ENCODE measurements around the gene INHBE. TPM values are rescaled to one million over a fixed set of nuclear protein-coding genes. Genes with fewer than 3 reads are reported as not detected.
A peak's percentile ranks its signal among the peaks of the same experiment; 100 is the strongest.

The INHBE gene
- total and polyA plus RNA-seq, 4 donors = 17.6 to 181 (median 110) TPM

GRCh38 chr12:57452937-57453509 lies 2.1 kb upstream of the INHBE start:
- peak; percentile 80 for DNase-seq (ENCODE audit: low spot score)
- Histone ChIP-seq H3K27me3 (ENCODE audit: control insufficient read depth in 4 of 4, insufficient read depth in 4 of 4, low read length in 3 of 4) (no peaks in the 10 kb centered on the region), H3K36me3 (ENCODE audit: control insufficient read depth in 4 of 4, insufficient read depth in 3 of 4, low read depth in 1 of 4, low read length in 3 of 4) (peaks cover 0 to 3% (median 0%) of the 10 kb centered on the region in 4 donors), H3K9me3 (ENCODE audit: control insufficient read depth in 4 of 4, low read length in 3 of 4) (no peaks in the 10 kb centered on the region), H3K9ac (ENCODE audit: low read depth in 1 of 2, low read length in 2 of 2) (peak overlapping the region; percentile 24 to 35), H3K27ac (ENCODE audit: low read depth in 1 of 2, low read length in 2 of 2) (peak overlapping the region; percentile 92 to 96), H3K4me1 (ENCODE audit: control insufficient read depth in 4 of 4, insufficient read depth in 4 of 4, low read length in 3 of 4) (peaks cover 14 to 61% (median 36%) of the 10 kb centered on the region in 4 donors), H3K4me3 (ENCODE audit: low read depth in 1 of 3, low read length in 3 of 3) (no peak overlapping the region)
- WGBS = 29% methylated on average over 7 of the region's 7 CpGs
- TF ChIP-seq SP1 (IDR thresholded peaks at IDR 0.05) = no peak
- TF ChIP-seq FOXA2 (IDR thresholded peaks at IDR 0.05) = no peak
- no peak for TF ChIP-seq EGR1 (IDR thresholded peaks at IDR 0.05; ENCODE audit: low read depth in 2 of 2)
- peak; percentile 14 to 21 for TF ChIP-seq HNF4A (conservative IDR thresholded peaks at IDR 0.05)
- no peak for TF ChIP-seq GABPA (IDR thresholded peaks at IDR 0.05 in 1 of 2, conservative IDR thresholded peaks at IDR 0.05 in 1 of 2)
- peak; percentile 2 for TF ChIP-seq HNF4G (IDR thresholded peaks at IDR 0.05)
- peak; percentile 95 for TF ChIP-seq CTCF (IDR thresholded peaks at IDR 0.05; ENCODE audit: low read depth, low read length, missing input control)
- TF ChIP-seq RAD21 (IDR thresholded peaks at IDR 0.05) = peak; percentile 98 to 99

GRCh38 chr12:57454213-57454565 lies 918 bp upstream of the INHBE start:
- TF ChIP-seq TAF1 (conservative IDR thresholded peaks at IDR 0.05) = no peak
- no peak for TF ChIP-seq HNF4G (IDR thresholded peaks at IDR 0.05)
- TF ChIP-seq RXRA (IDR thresholded peaks at IDR 0.05) = no peak
- peak in 1 of 2 donors; percentile 43 for TF ChIP-seq RAD21 (IDR thresholded peaks at IDR 0.05)
- TF ChIP-seq HNF4A (conservative IDR thresholded peaks at IDR 0.05) = no peak
- Histone ChIP-seq H3K9ac (ENCODE audit: low read depth in 1 of 2, low read length in 2 of 2) (no peak overlapping the region), H3K4me1 (ENCODE audit: control insufficient read depth in 4 of 4, insufficient read depth in 4 of 4, low read length in 3 of 4) (peaks cover 14 to 59% (median 35%) of the 10 kb centered on the region in 4 donors), H3K27me3 (ENCODE audit: control insufficient read depth in 4 of 4, insufficient read depth in 4 of 4, low read length in 3 of 4) (no peaks in the 10 kb centered on the region), H3K27ac (ENCODE audit: low read depth in 1 of 2, low read length in 2 of 2) (peak overlapping the region; percentile 71 to 84), H3K36me3 (ENCODE audit: control insufficient read depth in 4 of 4, insufficient read depth in 3 of 4, low read depth in 1 of 4, low read length in 3 of 4) (peaks cover 0 to 3% (median 0%) of the 10 kb centered on the region in 4 donors), H3K4me3 (ENCODE audit: low read depth in 1 of 3, low read length in 3 of 3) (no peak overlapping the region), H3K9me3 (ENCODE audit: control insufficient read depth in 4 of 4, low read length in 3 of 4) (no peaks in the 10 kb centered on the region)
- WGBS = 82% methylated on average over 2 of the region's 2 CpGs
- DNase-seq (ENCODE audit: low spot score) = no peak

- no peaks in the 10 kb centered on the region for H3K27me3 ChIP-seq (ENCODE audit: control insufficient read depth in 4 of 4, insufficient read depth in 4 of 4, low read length in 3 of 4)
- TF ChIP-seq NR2F2 (IDR thresholded peaks at IDR 0.05) (no peak), TAF1 (conservative IDR thresholded peaks at IDR 0.05) (peak; percentile 60)
- H3K9me3 ChIP-seq (ENCODE audit: control insufficient read depth in 4 of 4, low read length in 3 of 4) = no peaks in the 10 kb centered on the region
- WGBS = 26% methylated on average over 10 of the region's 10 CpGs
- H3K4me3 ChIP-seq (ENCODE audit: low read depth in 1 of 3, low read length in 3 of 3) = peak overlapping the region; percentile 67 to 92 (median 77)
- H3K27ac ChIP-seq (ENCODE audit: low read depth in 1 of 2, low read length in 2 of 2) = peak overlapping the region; percentile 94 to 96
- H3K9ac ChIP-seq (ENCODE audit: low read depth in 1 of 2, low read length in 2 of 2) = peak overlapping the region; percentile 60 to 96
- H3K36me3 ChIP-seq (ENCODE audit: control insufficient read depth in 4 of 4, insufficient read depth in 3 of 4, low read depth in 1 of 4, low read length in 3 of 4) = no peaks in the 10 kb centered on the region
- peaks cover 12 to 51% (median 26%) of the 10 kb centered on the region in 4 donors for H3K4me1 ChIP-seq (ENCODE audit: control insufficient read depth in 4 of 4, insufficient read depth in 4 of 4, low read length in 3 of 4)
- DNase-seq (ENCODE audit: low spot score) = no peak
These were observed 452 bp downstream of the INHBE start for GRCh38 chr12:57455374-57456144.
